KMS-11 (cell line): ENCODE data around the gene SYTL3.

ENCODE experiments used
- H2AFZ ChIP-seq: fragments of 200-600 bp; sonication (generic); 2 replicates; pipeline ENCODE4 v1.6.1; 2016; ENCODE audit warnings: antibody characterized with exemption, mixed run types, low read depth
- H3K27ac ChIP-seq: fragments of 200-600 bp; sonication (generic); 2 replicates; pipeline ENCODE4 v1.6.1; 2016; ENCODE audit warnings: mild to moderate bottlenecking, mixed run types
- H3K27me3 ChIP-seq: fragments of 200-600 bp; sonication (generic); 2 replicates; pipeline ENCODE4 v1.6.1; 2017; ENCODE audit warnings: mild to moderate bottlenecking, low read depth, mixed run types, moderate library complexity; ENCODE audit not compliant: insufficient read depth
- H3K36me3 ChIP-seq: fragments of 200-600 bp; sonication (generic); 2 replicates; pipeline ENCODE4 v1.6.1; 2017; ENCODE audit warnings: mild to moderate bottlenecking, mixed run types; ENCODE audit not compliant: insufficient read depth
- H3K4me1 ChIP-seq: fragments of 200-600 bp; sonication (generic); 2 replicates; pipeline ENCODE4 v1.6.1; 2016; ENCODE audit warnings: mild to moderate bottlenecking, low read depth, mixed run types; ENCODE audit not compliant: poor library complexity, severe bottlenecking
- H3K4me2 ChIP-seq: fragments of 200-600 bp; sonication (generic); 2 replicates; pipeline ENCODE4 v1.7.0; 2016; ENCODE audit warnings: mild to moderate bottlenecking, mixed run types
- H3K4me3 ChIP-seq: fragments of 200-600 bp; sonication (generic); IDR thresholded peaks from 2 replicates; pipeline ENCODE4 v1.6.1; 2017; ENCODE audit warnings: low read depth, low read length, mixed read lengths; ENCODE audit not compliant: insufficient read depth
- H3K79me2 ChIP-seq: fragments of 200-600 bp; sonication (generic); 2 replicates; pipeline ENCODE4 v1.6.1; 2016; ENCODE audit warnings: low read depth, mixed run types; ENCODE audit not compliant: insufficient read depth
- H3K9ac ChIP-seq: fragments of 200-600 bp; sonication (generic); 2 replicates; pipeline ENCODE4 v1.6.1; 2016; ENCODE audit warnings: mild to moderate bottlenecking, mixed run types
- H4K20me1 ChIP-seq: fragments of 200-600 bp; sonication (generic); 2 replicates; pipeline ENCODE4 v1.6.1; 2016; ENCODE audit warnings: mild to moderate bottlenecking, mixed run types; ENCODE audit not compliant: insufficient read depth
- CTCF ChIP-seq: fragments of 200-600 bp; sonication (generic); conservative IDR thresholded peaks from 2 replicates; pipeline ENCODE4 v1.6.1; 2017; ENCODE audit warnings: low read depth, mild to moderate bottlenecking, antibody characterized with exemption, low read length, moderate library complexity, mixed read lengths

Gene SYTL3

GRCh38 chr6:158755636-158756035 is 105.8 kb downstream of the SYTL3 start:
- H3K36me3 ChIP-seq, result no peaks in the 10 kb centered on the region
- no peak overlapping the region for H3K4me2 ChIP-seq
- no peaks in the 10 kb centered on the region for H3K79me2 ChIP-seq
- no peak overlapping the region for H3K4me3 ChIP-seq
- H3K27me3 ChIP-seq, result no peaks in the 10 kb centered on the region
- no peak for TF ChIP-seq CTCF
- H3K4me1 ChIP-seq, result peaks cover 7% of the 10 kb centered on the region
- no peak overlapping the region for H3K9ac ChIP-seq
- H2AFZ ChIP-seq, result no peak overlapping the region
- H3K27ac ChIP-seq, result no peak overlapping the region
- H4K20me1 ChIP-seq, result no peaks in the 10 kb centered on the region

GRCh38 chr6:158756126-158756525 is 106.3 kb downstream of the SYTL3 start:
- H3K27ac ChIP-seq, result no peak overlapping the region
- no peaks in the 10 kb centered on the region for H3K79me2 ChIP-seq
- H3K4me1 ChIP-seq, result peaks cover 7% of the 10 kb centered on the region
- no peaks in the 10 kb centered on the region for H3K27me3 ChIP-seq
- H3K9ac ChIP-seq, result no peak overlapping the region
- no peaks in the 10 kb centered on the region for H3K36me3 ChIP-seq
- no peak overlapping the region for H3K4me3 ChIP-seq
- no peak overlapping the region for H2AFZ ChIP-seq
- no peak overlapping the region for H3K4me2 ChIP-seq
- TF ChIP-seq CTCF, result no peak
- no peaks in the 10 kb centered on the region for H4K20me1 ChIP-seq

GRCh38 chr6:158756977-158757752 is 107.3 kb downstream of the SYTL3 start:
- H3K4me2 ChIP-seq, result no peak overlapping the region
- H3K27ac ChIP-seq, result no peak overlapping the region
- H3K4me3 ChIP-seq, result no peak overlapping the region
- no peaks in the 10 kb centered on the region for H3K79me2 ChIP-seq
- no peak for TF ChIP-seq CTCF
- H2AFZ ChIP-seq, result no peak overlapping the region
- no peaks in the 10 kb centered on the region for H3K27me3 ChIP-seq
- H3K9ac ChIP-seq, result no peak overlapping the region
- H4K20me1 ChIP-seq, result no peaks in the 10 kb centered on the region
- no peaks in the 10 kb centered on the region for H3K36me3 ChIP-seq
- H3K4me1 ChIP-seq, result peaks cover 7% of the 10 kb centered on the region

GRCh38 chr6:158757753-158758090 is 107.9 kb downstream of the SYTL3 start:
- Histone ChIP-seq H3K79me2 (no peaks in the 10 kb centered on the region), H4K20me1 (no peaks in the 10 kb centered on the region), H2AFZ (no peak overlapping the region), H3K4me2 (no peak overlapping the region), H3K4me1 (peaks cover 1% of the 10 kb centered on the region), H3K27ac (no peak overlapping the region), H3K36me3 (no peaks in the 10 kb centered on the region), H3K9ac (no peak overlapping the region), H3K27me3 (no peaks in the 10 kb centered on the region), H3K4me3 (no peak overlapping the region)
- no peak for TF ChIP-seq CTCF
